H9 (cell line): ENCODE measurements around the gene KRT84. TPM values are rescaled to one million over a fixed set of nuclear protein-coding genes. Genes with fewer than 3 reads are reported as not detected.

Experiments
- DNase-seq: peaks from one replicate; pipeline ENCODE4 v3.0.0-alpha.2; 2017
- H2AFZ ChIP-seq: one replicate; pipeline ENCODE4 v1.6.1; 2013; ENCODE audit warnings: mild to moderate bottlenecking, low read length, control low read depth, moderate library complexity
- H2AK5ac ChIP-seq: 2 replicates; pipeline ENCODE4 v1.6.1; 2013; ENCODE audit warnings: low read length, control low read depth, mixed read lengths; ENCODE audit not compliant: insufficient read length
- H2BK120ac ChIP-seq: one replicate; pipeline ENCODE4 v1.6.1; 2013; ENCODE audit warnings: low read depth, mild to moderate bottlenecking, low read length, control low read depth, inconsistent platforms; ENCODE audit not compliant: poor library complexity, severe bottlenecking
- H2BK12ac ChIP-seq: 2 replicates; pipeline ENCODE4 v1.6.1; 2013; ENCODE audit warnings: low read length, control low read depth, mixed read lengths, low read depth; ENCODE audit not compliant: insufficient read length
- H2BK15ac ChIP-seq: 2 replicates; pipeline ENCODE4 v1.6.1; 2013; ENCODE audit warnings: low read depth, low read length, control low read depth
- H2BK20ac ChIP-seq: one replicate; pipeline ENCODE4 v1.6.1; 2013; ENCODE audit warnings: low read depth, mild to moderate bottlenecking, low read length, control low read depth, inconsistent platforms; ENCODE audit not compliant: poor library complexity, severe bottlenecking
- H2BK5ac ChIP-seq: 2 replicates; pipeline ENCODE4 v1.6.1; 2013; ENCODE audit warnings: low read length, control low read depth, mixed read lengths; ENCODE audit not compliant: insufficient read length
- H3K14ac ChIP-seq: 2 replicates; pipeline ENCODE4 v1.6.1; 2013; ENCODE audit warnings: low read length, control low read depth; ENCODE audit not compliant: insufficient read depth
- H3K18ac ChIP-seq: 2 replicates; pipeline ENCODE4 v1.6.1; 2013; ENCODE audit warnings: low read depth, mild to moderate bottlenecking, mixed read lengths, low read length, control low read depth; ENCODE audit not compliant: insufficient read length
- H3K23ac ChIP-seq: 2 replicates; pipeline ENCODE4 v1.6.1; 2013; ENCODE audit warnings: low read length, control low read depth, mixed read lengths, low read depth; ENCODE audit not compliant: insufficient read length
- H3K23me2 ChIP-seq: 2 replicates; pipeline ENCODE4 v1.6.1; 2013; ENCODE audit warnings: low read depth, mild to moderate bottlenecking, mixed read lengths, low read length, control low read depth; ENCODE audit not compliant: insufficient read length, poor library complexity, severe bottlenecking
- H3K27ac ChIP-seq: 2 replicates; pipeline ENCODE4 v1.5.1; 2013; ENCODE audit warnings: low read length, control low read depth, mixed read lengths, low read depth; ENCODE audit not compliant: insufficient read length
- H3K27me3 ChIP-seq: 2 replicates; pipeline ENCODE4 v1.6.1; 2013; ENCODE audit warnings: low read length, control low read depth, inconsistent platforms; ENCODE audit not compliant: insufficient read depth
- H3K4ac ChIP-seq: 2 replicates; pipeline ENCODE4 v1.6.1; 2013; ENCODE audit warnings: low read depth, mild to moderate bottlenecking, control low read depth, inconsistent platforms, low read length, moderate library complexity
- H3K4me1 ChIP-seq: 2 replicates; pipeline ENCODE4 v1.6.1; 2013; ENCODE audit warnings: low read length, control low read depth, inconsistent platforms; ENCODE audit not compliant: insufficient read depth
- H3K4me2 ChIP-seq: 2 replicates; pipeline ENCODE4 v1.6.1; 2013; ENCODE audit warnings: low read length, control low read depth, mixed read lengths; ENCODE audit not compliant: insufficient read length, insufficient read depth
- H3K56ac ChIP-seq: 2 replicates; pipeline ENCODE4 v1.6.1; 2013; ENCODE audit warnings: low read depth, mild to moderate bottlenecking, mixed read lengths, low read length, control low read depth; ENCODE audit not compliant: insufficient read length
- H3K79me1 ChIP-seq: 2 replicates; pipeline ENCODE4 v1.6.1; 2013; ENCODE audit warnings: low read depth, mild to moderate bottlenecking, moderate library complexity, low read length, control low read depth, inconsistent platforms; ENCODE audit not compliant: insufficient read depth, poor library complexity, severe bottlenecking
- H3K79me2 ChIP-seq: 2 replicates; pipeline ENCODE4 v1.6.1; 2013; ENCODE audit warnings: low read length, control low read depth, inconsistent platforms; ENCODE audit not compliant: insufficient read depth
- H3K9ac ChIP-seq: 2 replicates; pipeline ENCODE4 v1.6.1; 2013; ENCODE audit warnings: low read length, control low read depth, mixed read lengths; ENCODE audit not compliant: insufficient read length; ENCODE audit errors: extremely low read depth
- H3K9me3 ChIP-seq: one replicate; pipeline ENCODE4 v1.6.1; 2013; ENCODE audit warnings: low read depth, low read length, inconsistent platforms; ENCODE audit not compliant: control insufficient read depth
- H3T11ph ChIP-seq: one replicate; pipeline ENCODE4 v1.6.1; 2013; ENCODE audit warnings: mild to moderate bottlenecking, low read length, control low read depth, inconsistent platforms
- H4K20me1 ChIP-seq: one replicate; pipeline ENCODE4 v1.6.1; 2013; ENCODE audit not compliant: control insufficient read depth, insufficient read length, insufficient read depth
- H4K5ac ChIP-seq: 2 replicates; pipeline ENCODE4 v1.6.1; 2013; ENCODE audit warnings: low read depth, mild to moderate bottlenecking, mixed read lengths, low read length, control low read depth; ENCODE audit not compliant: insufficient read length
- H4K8ac ChIP-seq: replicated peaks from 2 replicates; pipeline ENCODE4 v1.6.1; 2013; ENCODE audit warnings: low read length, control low read depth, mixed read lengths, low read depth; ENCODE audit not compliant: insufficient read length
- H4K91ac ChIP-seq: 2 replicates; pipeline ENCODE4 v1.6.1; 2013; ENCODE audit warnings: low read depth, mild to moderate bottlenecking, moderate library complexity, mixed read lengths, low read length, control low read depth; ENCODE audit not compliant: insufficient read length
- H3K27ac Mint-ChIP-seq, 3 experiments: 2 replicates in 2 of 3; 3 replicates in 1 of 3; pipeline ENCODE4 v1.8.0; 2020 to 2021; ENCODE audit warnings: mixed read lengths in 3 of 3, mild to moderate bottlenecking in 1 of 3, moderate library complexity in 1 of 3
- H3K27me3 Mint-ChIP-seq: 2 replicates; pipeline ENCODE4 v1.8.0; 2021; ENCODE audit warnings: low read depth, mild to moderate bottlenecking, moderate library complexity, mixed read lengths
- H3K36me3 Mint-ChIP-seq, 3 experiments: 2 replicates in 2 of 3; 3 replicates in 1 of 3; pipeline ENCODE4 v1.8.0; 2020 to 2021; ENCODE audit warnings: low read depth in 3 of 3, mixed read lengths in 3 of 3; ENCODE audit not compliant: insufficient read depth in 1 of 3
- H3K4me1 Mint-ChIP-seq, 2 experiments: 2 replicates each; pipeline ENCODE4 v1.8.0; 2020; ENCODE audit warnings: mixed read lengths in 2 of 2
- H3K4me3 Mint-ChIP-seq, 2 experiments: 2 replicates in 1 of 2; 3 replicates in 1 of 2; pipeline ENCODE4 v1.8.0; 2020 to 2021; ENCODE audit warnings: mild to moderate bottlenecking in 2 of 2, mixed read lengths in 2 of 2, moderate library complexity in 1 of 2
- H3K9me3 Mint-ChIP-seq, 2 experiments: 2 replicates in 1 of 2; 3 replicates in 1 of 2; pipeline ENCODE4 v1.8.0; 2020; ENCODE audit warnings: mild to moderate bottlenecking in 2 of 2, mixed read lengths in 2 of 2, moderate library complexity in 1 of 2
- WGBS: extraction: QIAGEN DNeasy Blood & Tissue Kit; methylation state at CpG from one replicate; pipeline ENCODE4 v1.1.7; 2013; ENCODE audit warnings: missing lambda C conversion rate, low lambda C conversion rate, mixed read lengths; ENCODE audit not compliant: insufficient read length; ENCODE audit errors: extremely low coverage; 5-methylcytosine and 5-hydroxymethylcytosine counted together
- total RNA-seq: library from RNA; stranded (reverse); gene quantifications from 2 replicates; pipeline ENCODE4 v1.2.1, GENCODE V29; 2021
- TF ChIP-seq, protein P1 (sequence below): fragments of 200-600 bp; sonication (generic); conservative IDR thresholded peaks from 3 replicates; pipeline ENCODE4 v1.8.0; 2021; ENCODE audit warnings: antibody characterized with exemption, mild to moderate bottlenecking

The KRT84 gene
- total RNA-seq, 1 experiment from 2014 or later = not detected

DNA sequence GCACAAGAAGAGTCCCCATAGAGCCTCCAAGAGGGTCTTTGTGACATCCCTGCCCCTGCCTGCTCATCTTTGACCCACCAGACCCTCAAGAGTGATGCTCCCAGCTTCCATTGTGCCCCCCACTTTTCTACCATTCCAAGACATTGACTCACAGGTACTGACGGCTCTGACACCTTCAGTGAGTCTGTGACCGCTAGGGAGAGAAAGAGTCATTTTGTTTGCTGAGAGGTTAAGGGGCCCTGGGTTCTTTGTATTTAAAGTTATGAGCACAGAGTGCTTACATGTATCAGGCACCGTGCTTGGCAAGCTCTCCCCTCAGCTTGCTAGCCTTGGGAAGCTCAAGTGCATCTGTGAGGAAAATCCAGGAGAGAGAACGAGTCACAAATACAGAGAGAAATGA, 27.8 kb upstream of the KRT84 start:
- Mint-ChIP-seq H3K9me3 (peaks cover 11% of the 10 kb centered on the region in 2 experiments), H3K4me3 (no peak overlapping the region; a peak in 1 of 5 replicates), H3K27ac (no peak overlapping the region; a peak in 1 of 7 replicates), H3K27me3 (peaks cover 12% of the 10 kb centered on the region), H3K4me1 (peaks cover 8 to 9% of the 10 kb centered on the region in 2 experiments), H3K36me3 (peaks cover 2 to 5% (median 4%) of the 10 kb centered on the region in 3 experiments; a peak in 5 of 7 replicates)
- Histone ChIP-seq H2AK5ac (no peak overlapping the region), H3K27me3 (no peaks in the 10 kb centered on the region), H3K23me2 (peaks cover 3% of the 10 kb centered on the region), H2AFZ (no peak overlapping the region), H4K20me1 (no peaks in the 10 kb centered on the region), H3K4me1 (no peaks in the 10 kb centered on the region), H2BK120ac (no peak overlapping the region), H3K27ac (no peak overlapping the region), H3K56ac (no peak overlapping the region), H2BK12ac (no peak overlapping the region), H4K91ac (no peak overlapping the region), H3K4me2 (no peak overlapping the region), H3K9me3 (no peaks in the 10 kb centered on the region), H3K23ac (no peak overlapping the region), H4K5ac (no peak overlapping the region), H3K79me2 (no peaks in the 10 kb centered on the region), H3K79me1 (no peaks in the 10 kb centered on the region), H4K8ac (no peak overlapping the region), H2BK5ac (no peak overlapping the region), H3K9ac (no peak overlapping the region), H3K14ac (no peak overlapping the region), H3K18ac (no peak overlapping the region), H3K4ac (no peak overlapping the region), H3T11ph (no peak overlapping the region), H2BK15ac (no peak overlapping the region), H2BK20ac (no peak overlapping the region)
- WGBS = no CpG with 5 or more reads among the region's 4 CpGs
- no peak for DNase-seq
- TF ChIP-seq, protein P1, sequence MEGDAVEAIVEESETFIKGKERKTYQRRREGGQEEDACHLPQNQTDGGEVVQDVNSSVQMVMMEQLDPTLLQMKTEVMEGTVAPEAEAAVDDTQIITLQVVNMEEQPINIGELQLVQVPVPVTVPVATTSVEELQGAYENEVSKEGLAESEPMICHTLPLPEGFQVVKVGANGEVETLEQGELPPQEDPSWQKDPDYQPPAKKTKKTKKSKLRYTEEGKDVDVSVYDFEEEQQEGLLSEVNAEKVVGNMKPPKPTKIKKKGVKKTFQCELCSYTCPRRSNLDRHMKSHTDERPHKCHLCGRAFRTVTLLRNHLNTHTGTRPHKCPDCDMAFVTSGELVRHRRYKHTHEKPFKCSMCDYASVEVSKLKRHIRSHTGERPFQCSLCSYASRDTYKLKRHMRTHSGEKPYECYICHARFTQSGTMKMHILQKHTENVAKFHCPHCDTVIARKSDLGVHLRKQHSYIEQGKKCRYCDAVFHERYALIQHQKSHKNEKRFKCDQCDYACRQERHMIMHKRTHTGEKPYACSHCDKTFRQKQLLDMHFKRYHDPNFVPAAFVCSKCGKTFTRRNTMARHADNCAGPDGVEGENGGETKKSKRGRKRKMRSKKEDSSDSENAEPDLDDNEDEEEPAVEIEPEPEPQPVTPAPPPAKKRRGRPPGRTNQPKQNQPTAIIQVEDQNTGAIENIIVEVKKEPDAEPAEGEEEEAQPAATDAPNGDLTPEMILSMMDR = no peak
